T1000 (cell line): Measurements from ENCODE around the gene HABP4.

Experiments
- DNase-seq: peaks from one replicate; lab custom pipeline; 2025; ENCODE audit warnings: mixed read lengths; lab: John Stamatoyannopoulos, UW

The HABP4 gene

DNA sequence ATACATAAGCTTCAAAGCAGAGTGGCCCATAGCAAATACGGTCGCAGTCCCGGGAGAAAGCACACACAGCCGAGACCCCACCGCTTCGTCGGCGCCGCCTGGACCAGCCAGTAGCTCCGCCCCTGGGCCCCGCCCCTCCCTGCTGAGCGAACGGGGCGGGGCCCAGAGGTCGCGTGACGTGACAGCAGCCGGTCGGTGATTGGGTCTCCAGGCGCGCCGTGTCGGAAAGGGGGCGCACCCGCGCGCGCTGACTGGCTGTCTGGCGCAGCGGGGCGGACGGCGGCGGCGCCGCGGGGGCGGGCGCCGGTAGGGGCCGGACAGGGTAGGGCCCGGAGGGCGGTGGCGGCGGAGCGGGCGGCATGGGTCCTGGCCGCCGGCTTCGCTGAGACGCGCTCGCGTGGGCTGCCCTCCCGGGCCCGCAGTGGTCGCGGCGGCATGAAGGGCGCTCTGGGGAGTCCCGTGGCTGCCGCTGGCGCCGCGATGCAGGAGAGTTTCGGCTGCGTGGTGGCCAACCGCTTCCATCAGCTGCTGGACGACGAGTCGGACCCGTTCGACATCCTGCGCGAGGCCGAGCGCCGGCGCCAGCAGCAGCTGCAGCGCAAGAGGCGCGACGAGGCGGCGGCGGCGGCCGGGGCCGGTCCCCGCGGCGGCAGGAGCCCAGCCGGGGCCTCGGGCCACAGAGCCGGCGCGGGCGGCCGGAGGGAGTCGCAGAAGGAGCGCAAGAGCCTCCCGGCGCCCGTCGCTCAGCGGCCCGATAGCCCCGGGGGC, at the start of gene HABP4:
TSS of gene HABP4 (plus strand) at position 325 of the 768 bp plus-strand sequence. CDS start at position 436, 111 bp downstream.
- peak; percentile 94 for DNase-seq

- DNase-seq, result no peak
These were observed 41.3 kb upstream of the HABP4 start for GRCh38 chr9:96408409-96409280.

DNA sequence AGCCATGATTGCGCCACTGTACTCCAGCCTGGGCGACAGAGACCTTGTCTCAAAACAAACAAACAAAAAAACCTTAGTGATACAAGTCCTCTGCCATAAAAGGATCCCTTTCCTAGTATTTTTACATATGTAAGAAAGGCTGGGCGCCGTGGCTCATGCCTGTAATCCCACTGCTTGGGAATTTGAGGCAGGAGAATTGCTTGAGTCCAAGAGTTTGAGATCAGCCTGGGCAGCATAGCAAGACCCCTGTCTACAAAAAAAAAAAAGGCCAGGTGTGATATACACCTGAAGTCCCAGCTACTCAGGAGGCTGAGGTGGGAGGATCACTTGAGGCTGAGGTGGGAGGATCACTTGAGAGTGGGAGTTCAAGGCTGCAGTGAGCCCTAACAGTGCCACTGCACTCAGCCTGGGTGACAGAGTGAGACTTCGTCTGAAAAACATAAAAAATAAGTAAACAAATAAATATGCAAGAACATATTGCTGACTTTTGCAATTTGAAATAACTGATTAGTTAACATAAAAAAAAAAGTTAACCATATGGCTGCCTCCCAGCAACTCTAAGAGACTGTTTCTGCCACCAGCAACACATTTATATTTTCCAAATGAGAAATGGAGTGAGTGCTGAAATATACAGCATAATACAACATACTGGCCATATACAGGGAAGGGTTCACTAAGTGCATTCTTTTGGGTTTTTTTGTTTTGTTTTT, 38.7 kb upstream of the HABP4 start:
- no peak for DNase-seq

DNA sequence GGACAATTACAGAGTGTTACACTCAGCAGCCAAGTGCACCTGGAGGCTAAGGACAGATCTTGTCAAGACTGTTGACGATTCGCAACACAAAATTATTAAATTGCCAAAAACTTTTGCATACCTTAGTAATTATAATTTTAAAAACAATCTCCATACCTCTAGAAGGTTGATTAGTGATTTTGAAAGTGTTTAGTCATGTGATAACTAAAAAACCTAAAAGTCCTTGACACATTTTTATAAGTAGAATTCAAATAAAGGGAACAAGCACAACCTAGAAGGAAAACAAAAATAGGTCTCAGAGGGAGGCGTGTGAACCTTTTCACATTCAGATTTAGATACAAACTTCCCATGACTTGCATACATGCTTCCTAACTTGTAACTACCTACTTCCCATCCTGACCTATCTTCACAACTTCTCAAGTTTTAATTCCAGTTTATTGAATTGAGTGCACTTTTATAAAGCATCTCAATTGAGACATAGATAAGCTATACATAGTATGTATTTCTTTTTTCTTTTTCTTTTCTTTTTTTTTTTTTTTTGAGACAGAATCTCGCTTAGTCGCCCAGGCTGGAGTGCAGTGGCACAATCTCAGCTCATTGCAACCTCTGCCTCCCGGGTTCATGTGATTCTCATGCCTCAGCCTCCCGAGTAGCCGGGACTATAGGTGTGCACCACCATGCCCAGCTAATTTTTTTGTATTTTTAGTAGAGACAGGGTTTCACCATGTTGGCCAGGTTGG, 37.6 kb upstream of the HABP4 start:
- no peak for DNase-seq

DNA sequence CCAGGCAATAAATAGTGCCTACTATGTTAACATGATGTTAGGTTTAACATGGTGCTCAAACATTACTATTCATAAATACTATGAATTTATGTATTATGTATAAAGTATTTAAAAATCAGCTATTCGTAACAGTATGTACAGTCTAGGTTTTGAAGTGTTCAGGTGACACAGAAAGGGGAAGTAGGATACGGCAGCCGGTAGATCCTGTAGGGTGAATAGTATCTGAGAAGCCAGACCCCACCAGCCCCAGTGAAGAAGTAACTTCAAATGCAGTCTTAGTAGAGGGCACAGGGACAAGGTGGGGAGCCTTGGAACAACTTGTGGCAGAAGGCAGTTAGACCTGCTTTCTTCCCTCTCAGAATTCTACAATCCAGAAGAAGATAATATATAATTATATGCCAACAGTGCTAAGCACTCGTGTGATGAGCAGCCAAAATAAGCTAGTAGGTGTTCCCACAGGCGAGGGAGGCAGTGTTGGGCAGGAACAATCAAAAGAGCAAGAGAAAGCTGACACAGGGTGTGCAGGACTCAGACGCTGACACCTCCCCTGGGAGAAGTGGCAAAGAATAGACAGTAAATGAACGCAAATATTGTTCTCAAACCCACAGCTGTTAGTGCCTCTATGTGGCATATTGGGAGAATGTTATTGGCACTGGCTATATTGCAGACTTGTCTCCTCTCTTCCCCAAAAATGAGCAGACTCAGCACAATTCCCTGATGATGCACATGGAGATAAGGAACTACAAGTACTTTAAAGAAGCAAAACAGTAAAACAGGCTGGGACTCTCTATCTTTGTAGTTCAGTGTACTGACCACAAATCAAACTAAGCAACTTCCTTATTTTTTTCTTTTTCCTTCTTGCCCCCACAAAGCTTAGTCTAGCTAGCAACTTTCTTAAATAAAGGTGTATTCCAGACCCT, 36.4 kb upstream of the HABP4 start:
- DNase-seq, result no peak

- DNase-seq, result peak; percentile 58
These were observed 32.9 kb upstream of the HABP4 start for GRCh38 chr9:96417051-96417586.

DNA sequence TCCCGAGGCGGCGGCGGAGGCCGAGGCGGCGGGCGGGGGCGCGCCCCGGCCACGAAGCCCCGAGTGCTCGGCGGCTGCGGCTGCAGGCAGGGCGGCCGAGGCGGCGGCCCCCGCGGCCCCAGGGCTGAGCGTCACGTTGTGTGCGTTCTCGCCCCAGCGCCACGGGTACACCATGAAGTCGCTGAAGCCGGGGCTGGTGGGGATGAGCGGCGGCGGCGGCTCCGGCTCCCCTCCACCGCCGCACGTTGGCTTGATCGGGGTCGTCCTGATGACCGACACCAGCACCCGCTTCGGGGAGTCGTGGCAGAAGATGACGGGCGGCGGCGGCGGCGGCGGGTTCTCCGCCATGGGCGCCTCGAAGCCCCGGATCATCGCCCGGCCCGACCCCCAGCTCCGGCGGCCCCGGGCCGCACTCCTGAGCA, 32.3 kb upstream of the HABP4 start:
- no peak for DNase-seq

GRCh38 chr9:96418083-96418919, 31.7 kb upstream of the HABP4 start, which contains the start of gene ZNF367:
Gene ZNF367, minus strand, starts transcription at chr9:96418370. Its CDS starts 338 bp downstream, at chr9:96418032.
- peak; percentile 96 for DNase-seq

DNA sequence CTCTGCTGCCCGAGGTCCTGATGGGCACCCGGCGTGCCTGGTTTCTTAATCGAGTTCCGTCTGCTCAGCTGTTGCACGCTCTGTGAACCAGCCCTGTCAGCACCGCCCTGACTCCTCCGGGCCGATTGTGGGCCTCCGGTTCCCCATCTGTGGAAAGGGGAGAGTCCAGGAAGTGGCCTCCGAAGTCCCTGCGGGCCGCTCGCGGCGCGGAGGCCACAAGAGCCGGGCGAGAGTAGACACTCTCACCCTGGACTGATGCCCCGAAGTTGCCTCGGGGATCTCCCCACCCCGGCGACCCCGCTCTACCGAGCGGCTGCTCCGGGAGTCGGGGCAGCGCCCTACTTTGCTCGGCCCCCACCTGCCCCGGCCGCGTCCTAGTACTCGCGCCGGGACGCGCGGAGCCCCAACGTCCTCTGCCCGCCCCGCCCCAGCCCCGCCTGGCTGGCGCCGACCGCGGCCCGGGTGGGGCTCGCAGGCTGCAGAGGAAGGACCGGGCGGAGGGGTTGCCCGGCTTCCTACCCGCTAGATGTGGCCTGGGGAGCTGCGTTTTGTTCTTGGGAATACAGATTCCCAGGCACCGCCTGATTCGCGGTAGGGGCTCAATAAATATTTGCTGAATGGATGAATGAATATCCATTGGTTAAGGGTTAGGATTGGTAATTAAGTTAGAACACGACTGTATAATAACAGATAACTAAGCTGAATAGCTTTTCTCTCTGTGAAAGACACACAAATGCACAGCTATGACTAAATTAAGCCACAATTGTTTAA, 30.9 kb upstream of the HABP4 start:
- DNase-seq, result no peak

- no peak for DNase-seq
These were observed 30.3 kb upstream of the HABP4 start for GRCh38 chr9:96419691-96419969.

DNA sequence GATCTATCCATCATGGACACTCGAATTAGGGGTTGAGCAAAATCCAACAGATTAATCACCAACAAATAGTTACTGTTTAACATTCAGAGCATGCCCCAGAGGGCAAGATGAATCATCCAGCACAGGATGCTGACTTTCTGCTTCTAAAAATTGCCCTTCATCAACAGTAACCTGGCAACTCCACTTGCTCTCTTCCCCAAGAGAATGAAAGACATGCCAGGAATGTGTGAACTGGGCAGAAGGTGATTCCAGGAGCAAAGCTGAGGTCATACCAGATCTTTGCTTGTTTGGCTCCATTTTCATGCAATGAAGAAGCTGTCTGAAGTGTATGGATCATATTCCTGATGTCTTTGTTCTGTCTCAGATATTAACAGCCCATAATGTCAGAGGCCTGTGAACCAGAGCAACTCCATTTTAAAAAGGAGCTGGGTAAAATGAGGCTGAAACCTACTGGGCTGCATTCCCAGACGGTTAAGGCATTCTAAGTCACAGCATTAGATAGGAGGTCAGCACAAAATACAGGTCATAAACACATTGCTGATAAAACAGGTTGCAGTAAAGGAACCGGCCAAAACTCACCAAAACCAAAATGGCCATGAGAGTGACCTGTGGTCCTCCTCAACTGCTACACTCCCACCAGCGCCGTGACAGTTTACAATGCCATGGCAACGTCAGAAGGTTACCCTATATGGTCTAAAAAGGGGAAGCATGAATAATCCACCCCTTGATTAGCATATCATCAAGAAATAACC, 29.3 kb upstream of the HABP4 start:
- peak; percentile 80 for DNase-seq

GRCh38 chr9:96423322-96423984, 26.5 kb upstream of the HABP4 start:
- DNase-seq, result no peak

DNA sequence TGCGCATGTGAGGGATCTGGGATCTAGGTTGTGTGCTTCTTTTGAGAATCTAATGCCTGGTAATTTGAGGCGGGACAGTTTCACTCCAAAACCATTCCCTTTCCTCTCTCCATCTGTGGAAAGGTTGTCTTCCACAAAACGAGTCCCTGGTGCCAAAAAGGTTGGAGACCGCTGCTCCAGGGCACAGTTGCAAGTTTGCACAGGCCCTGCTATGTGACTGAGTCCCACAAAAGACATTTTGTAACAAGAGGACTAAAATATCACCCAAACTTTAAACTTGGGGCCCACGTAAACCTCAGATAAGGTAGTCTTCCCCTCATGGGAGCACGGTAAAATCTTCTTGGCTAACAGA, 26.0 kb upstream of the HABP4 start:
- no peak for DNase-seq

GRCh38 chr9:96425500-96426169, 24.3 kb upstream of the HABP4 start:
- DNase-seq, result no peak

DNA sequence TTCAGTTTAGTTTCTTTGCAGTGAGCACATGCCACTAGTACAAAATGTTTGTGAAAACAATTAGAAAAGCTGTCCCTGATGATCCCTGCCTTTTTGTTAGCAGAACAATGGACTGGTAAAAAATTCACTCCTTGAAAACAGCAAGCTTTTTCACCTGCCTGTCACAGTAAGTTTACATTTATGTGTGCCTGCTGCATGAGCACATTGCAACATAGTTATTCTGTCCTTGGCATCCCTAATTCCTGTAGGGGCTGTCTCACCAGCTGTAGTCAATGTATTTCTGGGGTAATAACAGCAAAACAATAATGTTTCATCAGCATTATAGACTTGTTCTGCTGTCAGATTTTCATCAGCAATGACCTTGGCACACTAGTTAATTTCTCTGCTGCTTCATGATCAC, 20.2 kb upstream of the HABP4 start:
- no peak for DNase-seq

GRCh38 chr9:96430377-96430776, 19.6 kb upstream of the HABP4 start:
- no peak for DNase-seq

DNA sequence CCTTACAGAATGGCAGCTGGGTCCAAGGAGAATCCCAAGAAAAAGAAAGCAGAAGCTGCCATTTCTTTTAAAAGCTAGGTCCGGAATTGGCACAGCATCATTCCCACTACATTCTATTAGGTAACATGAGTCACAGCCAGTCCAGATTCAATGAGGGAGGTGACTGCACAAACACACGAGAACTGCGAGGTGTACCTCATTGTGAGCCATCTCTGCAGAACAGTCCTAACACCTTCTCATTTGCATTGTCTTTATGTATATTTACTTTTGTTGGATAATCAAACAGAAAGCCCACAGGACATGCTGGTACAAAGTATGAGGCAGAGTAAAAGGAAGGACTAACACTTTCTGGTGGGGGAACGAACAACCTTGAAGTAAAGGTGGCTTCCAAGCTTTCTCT, 14.6 kb upstream of the HABP4 start:
- DNase-seq, result no peak
